HFF-Myc (cell line): ENCODE measurements around the gene CCDC78.

ENCODE experiments used
- DNase-seq: peaks from one replicate; pipeline ENCODE4 v3.0.0-alpha.2; 2011; ENCODE audit warnings: low read depth; ENCODE audit errors: extremely low read depth
- H3K4me3 ChIP-seq: replicated peaks from 2 replicates; pipeline ENCODE4 v1.5.1; 2011; ENCODE audit warnings: low read depth, mild to moderate bottlenecking, control low read depth, low read length
- CTCF ChIP-seq: IDR thresholded peaks from 2 replicates; pipeline ENCODE4 v1.5.1; 2012; ENCODE audit warnings: mild to moderate bottlenecking, low read depth, low read length, control low read depth; ENCODE audit errors: missing control alignments

The CCDC78 gene

GRCh38 chr16:687499-687898 lies 38.7 kb downstream of the CCDC78 start:
- no peak for TF ChIP-seq CTCF
- DNase-seq, result no peak
- no peak overlapping the region for H3K4me3 ChIP-seq

- TF ChIP-seq CTCF, result no peak
- no peak for DNase-seq
- no peak overlapping the region for H3K4me3 ChIP-seq
Measured at GRCh38 chr16:686459-687260, 39.6 kb downstream of the CCDC78 start.

GRCh38 chr16:685967-686366 lies 40.3 kb downstream of the CCDC78 start:
- no peak for DNase-seq
- no peak overlapping the region for H3K4me3 ChIP-seq
- peak; percentile 52 for TF ChIP-seq CTCF

- no peak for DNase-seq
- TF ChIP-seq CTCF, result no peak
- H3K4me3 ChIP-seq, result no peak overlapping the region
Measured at GRCh38 chr16:684961-685696, 41.1 kb downstream of the CCDC78 start.

GRCh38 chr16:684071-684794 lies 42.0 kb downstream of the CCDC78 start, which contains the start of gene JMJD8:
JMJD8 (minus strand) TSS chr16:684334; CDS start chr16:684319, 15 bp downstream.
- peak within 1 kb of the TSS; percentile 83 for H3K4me3 ChIP-seq
- peak; percentile 75 for DNase-seq
- no peak for TF ChIP-seq CTCF

- H3K4me3 ChIP-seq, result peak overlapping the region; percentile 83
Measured at GRCh38 chr16:683396-684070, 42.7 kb downstream of the CCDC78 start.

More at GRCh38 chr16:683396-684070, 42.7 kb downstream of the CCDC78 start:
- DNase-seq, result no peak
- TF ChIP-seq CTCF, result no peak
